ENCODE measurements around the gene CISTR.

- TF ChIP-seq POLR2AphosphoS5 (IDR thresholded peaks at IDR 0.05; ENCODE audit: low read depth) (no peak), CTCF (conservative IDR thresholded peaks at IDR 0.05; ENCODE audit: low read depth in 2 of 2) (no peak), REST (IDR thresholded peaks at IDR 0.05; ENCODE audit: unreplicated experiment) (no peak), EZH2phosphoT487 (IDR thresholded peaks at IDR 0.05; ENCODE audit: unreplicated experiment) (no peak)
Measured at GRCh38 chr12:53759261-53759660, 7.5 kb upstream of the CISTR start.

Data from GM23338 (cell line).